Measurements from ENCODE around the gene PAEP.
"Not testable (repeated sequence)": the region's sequence is repeated elsewhere in the genome, so short reads cannot be mapped to it uniquely, and the experiment has no call there.

PAEP gene

DNA sequence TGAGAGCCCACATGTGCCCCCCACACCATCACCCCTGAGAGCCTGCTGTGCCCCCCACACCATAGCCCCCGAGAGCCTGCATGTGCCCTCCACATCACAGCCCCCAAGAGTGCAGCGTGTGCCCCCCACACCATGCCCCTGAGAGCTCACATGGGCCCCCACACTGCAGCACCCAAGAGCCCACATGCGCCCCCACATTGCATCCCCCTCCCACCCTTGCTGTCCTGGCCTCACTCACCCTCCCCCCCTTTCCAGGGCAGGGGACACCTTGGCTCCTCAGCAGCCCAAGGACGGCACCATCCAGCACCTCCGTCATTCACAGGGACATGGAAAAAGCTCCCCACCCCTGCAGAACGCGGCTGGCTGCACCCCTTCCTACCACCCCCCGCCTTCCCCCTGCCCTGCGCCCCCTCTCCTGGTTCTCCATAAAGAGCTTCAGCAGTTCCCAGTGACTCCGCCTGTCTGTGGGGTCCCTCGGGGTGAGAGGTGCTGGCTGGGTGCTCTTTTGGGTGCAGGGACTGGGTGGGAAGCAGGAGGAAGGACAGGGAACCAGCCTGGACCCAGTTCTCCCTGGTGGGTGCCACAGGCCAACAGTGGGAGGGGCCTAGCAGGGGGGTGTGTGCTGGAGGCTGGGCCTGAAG lies 35.3 kb upstream of the PAEP start:
- no peak for DNase-seq

DNA sequence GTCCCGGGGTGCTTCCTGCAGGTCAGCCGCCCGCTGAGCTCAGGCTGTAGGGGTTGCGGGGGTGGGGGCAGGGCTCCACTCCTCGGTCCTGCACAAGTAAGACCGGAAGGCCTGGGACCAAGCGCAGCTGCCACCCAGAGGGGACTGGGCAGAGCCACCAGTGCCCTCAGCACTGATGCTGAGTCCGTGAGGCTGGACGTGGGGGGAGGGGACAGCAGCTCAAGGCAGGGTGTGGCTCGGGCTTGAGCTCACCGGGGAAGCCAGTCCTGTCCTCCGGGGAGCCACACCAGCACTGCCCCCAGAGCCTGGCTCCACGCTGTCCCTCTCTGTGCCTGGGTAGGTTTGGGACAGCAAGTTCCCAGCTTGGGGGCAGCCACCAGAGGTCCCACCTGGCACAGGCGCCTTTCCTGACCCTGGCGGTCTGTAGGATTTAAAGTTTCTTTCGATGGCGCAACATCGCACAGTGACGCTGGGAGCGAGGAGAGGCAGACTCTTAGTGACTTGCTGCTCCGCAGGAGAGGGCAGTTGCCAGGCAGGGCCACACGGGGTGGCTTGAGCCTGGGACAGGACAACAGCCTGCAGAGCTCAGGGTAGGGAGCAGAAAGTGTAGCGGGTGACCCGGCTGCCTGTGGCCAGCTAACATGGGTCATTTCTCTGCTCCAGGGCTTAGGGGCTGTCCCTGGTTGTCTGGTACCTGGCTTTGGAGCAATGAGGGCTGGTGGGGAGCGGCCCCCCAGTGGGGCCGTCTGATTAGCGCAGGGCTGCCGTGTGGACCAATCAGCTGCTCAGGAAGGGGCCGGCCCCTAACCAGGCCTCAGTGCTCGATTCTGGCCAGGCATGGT lies 34.6 kb upstream of the PAEP start:
- no peak for DNase-seq

DNA sequence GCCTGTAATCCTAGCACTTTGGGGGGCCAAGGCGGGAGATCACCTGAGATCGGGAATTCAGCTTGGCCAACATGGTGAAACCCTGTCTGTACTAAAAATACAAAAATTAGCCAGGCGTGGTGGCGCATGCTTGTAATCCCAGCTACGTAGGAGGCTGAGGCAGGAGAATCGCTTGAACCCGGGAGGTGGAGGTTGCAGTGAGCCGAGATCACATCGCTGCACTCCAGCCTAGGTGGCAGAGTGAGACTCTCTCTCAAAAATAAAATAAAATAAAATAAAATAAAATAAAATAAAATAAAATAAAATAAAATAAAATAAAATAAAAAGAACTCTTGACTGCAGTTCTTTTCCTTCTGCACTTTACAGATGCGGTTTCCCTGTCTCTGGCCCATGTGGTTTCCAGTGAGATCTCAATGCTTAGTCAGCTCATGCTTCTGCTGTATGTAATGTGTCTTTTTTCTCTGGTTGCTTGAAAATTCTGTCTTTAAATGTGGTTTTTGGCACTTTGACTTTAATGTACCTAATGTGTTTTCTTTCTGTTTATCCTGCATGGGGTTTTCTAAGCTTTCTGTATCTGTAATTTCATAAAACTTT lies 32.6 kb upstream of the PAEP start:
- DNase-seq, result not testable (repeated sequence)

DNA sequence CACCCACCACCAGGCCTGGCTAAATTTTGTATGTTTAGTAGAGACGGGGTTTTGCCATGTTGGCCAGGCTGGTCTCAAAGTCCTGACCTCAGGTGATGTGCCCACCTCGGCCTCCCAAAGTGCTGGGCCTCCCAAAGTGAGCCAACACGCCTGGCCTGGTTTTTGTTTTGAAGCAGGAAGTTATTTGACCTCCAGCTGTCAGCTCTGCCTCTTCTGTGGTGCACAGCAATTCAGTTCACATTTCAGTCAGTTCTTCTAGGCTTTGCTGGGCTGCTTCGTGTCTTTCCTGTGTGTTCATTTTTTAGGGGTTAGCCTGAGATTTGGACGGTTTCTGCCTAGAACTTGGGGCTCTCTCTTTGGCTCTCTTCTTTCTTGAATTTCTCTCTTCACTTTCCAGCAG lies 31.4 kb upstream of the PAEP start:
- no peak for DNase-seq

DNA sequence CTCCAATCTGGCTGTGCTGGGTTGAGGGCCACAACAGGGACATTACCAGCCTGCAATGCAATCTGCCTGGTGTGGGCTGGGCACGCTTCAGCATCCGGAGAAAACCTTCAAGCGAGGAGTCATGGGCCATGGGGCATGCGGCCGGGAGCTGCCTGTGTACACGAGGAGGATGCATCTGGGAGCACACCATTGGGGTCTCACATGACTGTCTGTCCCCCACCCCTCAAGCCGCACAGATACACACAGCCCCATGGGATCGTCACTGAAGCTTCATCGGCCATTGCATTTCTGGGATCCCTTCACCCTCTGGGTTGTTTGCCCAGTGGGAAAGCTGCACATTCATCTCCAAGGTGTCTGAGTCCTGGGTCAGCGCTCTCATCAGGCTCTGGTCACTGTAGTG lies 30.5 kb upstream of the PAEP start:
- DNase-seq, result no peak

DNA sequence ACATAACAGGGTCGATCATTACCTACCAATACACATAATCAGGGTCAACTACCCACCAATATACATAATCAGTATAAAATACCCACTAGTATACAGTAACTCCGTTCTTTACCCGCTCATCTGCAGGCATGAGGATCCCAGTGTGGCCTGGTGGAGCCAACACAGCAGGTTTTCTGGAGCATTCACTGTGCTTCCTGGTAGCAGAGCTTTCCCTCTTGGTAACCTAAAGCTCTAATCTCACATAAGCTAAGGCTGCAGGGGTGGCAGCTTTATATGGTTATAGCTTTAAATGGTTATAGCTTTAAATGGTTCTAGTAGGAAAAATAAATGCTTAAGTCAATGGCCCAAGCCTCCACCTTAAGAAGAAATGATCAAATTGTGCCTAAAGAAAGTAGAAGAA lies 28.4 kb upstream of the PAEP start:
- no peak for DNase-seq

DNA sequence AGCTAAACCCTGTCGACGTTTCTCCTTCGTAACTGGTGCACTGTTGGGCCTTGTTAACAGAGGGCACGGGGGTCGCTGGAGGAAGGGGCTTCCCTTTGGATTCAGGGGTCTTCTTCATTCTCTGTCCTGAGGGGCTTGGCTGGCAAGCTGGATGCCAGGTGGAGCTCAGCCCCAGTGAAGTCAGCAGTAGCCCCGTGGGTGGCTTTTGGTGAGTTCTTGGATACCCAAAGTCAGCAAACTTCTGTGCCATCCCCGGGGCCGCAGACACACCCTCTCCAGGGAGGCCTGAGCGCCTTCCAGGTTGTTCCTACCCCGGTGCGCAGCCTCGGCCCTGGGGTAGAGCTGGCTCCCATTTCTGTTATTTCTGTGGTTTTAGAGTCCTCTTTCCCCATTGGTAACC lies 27.9 kb upstream of the PAEP start:
- DNase-seq, result no peak

DNA sequence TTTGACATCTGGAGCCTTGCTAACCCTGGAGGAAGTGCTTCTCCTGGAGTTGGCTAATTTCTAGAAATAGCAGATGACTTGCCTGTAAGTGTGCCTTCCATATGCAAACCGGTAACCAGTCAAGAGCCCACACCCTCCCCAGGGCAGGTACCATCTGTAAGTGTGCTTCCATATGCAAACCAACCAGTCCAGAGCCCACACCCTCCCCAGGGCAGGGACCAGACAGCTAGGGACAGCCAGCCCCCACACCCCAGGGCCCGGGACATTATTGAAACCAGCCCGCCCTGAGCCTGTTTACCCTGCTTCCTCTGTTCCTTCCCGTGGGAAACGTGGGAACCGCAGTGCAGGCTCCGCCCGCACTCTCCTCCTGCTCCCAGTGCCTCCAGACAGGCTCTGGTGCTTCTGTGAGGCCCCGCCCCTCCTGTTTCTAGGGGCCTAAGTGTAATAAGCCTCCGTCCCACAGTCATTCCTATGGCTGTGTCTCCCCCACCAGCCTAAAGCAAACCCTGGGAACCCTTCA lies 27.3 kb upstream of the PAEP start:
- DNase-seq, result not testable (repeated sequence)

DNA sequence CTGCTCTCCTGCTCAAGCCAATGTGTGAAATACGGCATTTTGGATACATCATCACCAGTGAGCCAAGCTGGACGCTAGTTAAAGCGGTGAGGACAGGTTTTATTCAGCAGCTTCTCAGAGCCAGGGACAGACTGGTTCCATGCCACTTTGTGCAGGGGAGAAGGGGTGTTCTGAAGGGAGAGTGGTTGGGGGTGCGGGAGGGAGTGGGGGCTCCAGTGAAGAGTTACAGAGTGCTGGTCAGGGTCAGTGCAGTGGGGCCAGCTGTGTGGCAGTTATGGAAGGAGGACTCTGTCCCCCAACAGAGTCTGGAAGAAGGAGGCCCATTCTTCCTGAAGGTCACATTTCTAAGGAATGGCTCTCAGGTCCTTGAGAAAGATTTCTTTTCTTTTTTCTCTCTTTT lies 26.7 kb upstream of the PAEP start:
- DNase-seq, result not testable (repeated sequence)

DNA sequence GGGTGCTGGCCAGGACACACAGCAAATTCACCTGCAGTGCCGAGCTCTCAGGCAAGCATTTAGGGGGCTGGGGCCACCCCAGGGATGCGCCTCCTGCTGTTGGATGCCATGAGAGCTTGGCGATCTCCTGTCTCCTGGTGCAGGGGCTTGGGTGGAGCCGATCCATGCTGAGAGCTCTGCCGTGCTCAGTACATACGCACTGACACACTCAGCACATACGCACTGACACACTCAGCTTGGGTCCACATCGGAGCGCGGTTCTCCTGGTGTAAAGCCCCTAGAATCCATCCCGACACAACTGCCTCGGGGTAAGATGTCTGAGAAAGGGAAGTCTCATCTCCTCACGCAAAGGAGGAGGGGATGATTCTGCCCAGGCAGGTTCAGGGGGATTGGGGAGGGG lies 25.9 kb upstream of the PAEP start:
- not testable (repeated sequence) for DNase-seq

DNA sequence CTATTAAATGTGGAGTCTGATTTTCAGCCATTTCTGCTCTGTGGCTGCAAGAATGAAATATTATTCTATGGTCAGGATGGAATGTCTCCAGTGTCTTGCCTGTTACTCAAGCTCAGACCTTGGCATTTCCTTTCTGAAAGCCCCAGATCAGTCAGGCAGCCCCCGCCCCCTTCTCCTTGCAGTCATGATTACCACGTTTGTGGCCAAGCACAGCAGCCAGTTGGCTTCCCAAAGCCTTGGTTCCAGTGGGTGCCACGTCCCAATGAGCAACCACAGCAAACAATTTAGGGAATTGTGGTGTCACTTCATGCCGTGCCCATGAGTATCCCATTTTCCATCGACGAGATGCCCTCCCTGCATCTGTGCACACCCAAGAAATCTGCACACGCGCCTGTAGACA lies 25.3 kb upstream of the PAEP start:
- DNase-seq, result no peak

DNA sequence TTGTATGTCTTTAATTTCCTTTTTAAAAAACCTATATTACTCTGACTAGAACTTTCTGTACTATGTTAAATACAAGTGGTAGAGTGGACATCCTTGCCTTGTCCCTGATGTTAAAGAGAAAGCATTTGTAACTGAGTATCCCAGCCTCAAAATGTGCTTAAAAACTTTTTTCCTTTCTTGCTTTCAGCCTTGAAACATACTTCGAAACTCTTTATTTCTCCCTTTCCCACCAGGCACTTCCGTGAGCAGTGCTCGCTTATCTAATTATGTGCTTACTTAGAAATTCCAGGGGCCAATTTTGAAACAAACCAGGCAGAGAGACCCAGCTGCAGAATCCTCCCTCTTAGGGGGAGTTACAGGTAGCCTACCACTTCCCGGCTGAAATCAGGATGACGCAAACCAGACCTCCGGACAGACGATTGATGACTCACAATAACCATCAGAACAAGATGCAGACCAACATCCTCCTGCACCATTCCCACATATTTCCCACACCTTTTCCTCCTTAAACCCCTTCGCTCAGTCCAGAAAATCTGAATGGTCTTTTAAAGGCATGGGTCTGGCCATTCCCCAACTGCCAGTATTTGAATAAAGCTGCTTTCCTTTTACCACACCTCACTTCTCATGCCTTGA lies 18.2 kb upstream of the PAEP start:
- DNase-seq, result not testable (repeated sequence)

DNA sequence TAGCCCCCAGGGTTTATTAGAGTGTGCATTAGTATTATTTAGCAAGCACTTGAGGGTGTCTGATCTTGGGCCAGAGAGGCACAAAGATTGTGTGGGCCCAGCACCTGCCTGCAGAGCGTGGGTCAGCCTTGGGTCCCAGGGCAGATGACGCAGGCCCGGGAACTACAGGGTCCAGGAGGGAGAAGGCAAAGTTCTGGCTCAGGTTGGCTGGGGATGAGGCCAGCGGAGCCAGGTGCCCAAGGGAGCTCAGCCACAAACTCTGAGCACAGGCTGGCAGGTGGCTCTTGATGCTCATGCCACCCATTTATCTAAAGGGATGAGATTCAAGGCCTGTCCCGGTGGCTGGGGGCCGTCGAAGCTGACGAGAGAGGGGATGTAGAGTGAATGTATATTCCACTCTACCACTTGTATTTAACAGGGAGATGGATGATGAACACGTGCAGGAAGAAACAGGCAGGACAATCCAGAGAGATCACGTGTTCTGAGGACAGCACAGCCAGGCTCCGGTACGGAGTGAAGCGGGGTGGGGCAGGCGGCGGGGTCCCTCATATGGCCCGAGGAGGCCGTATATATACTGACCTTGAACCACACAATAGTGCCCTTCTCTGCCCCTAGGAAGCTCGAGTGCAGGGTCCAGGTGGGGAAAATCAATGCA lies 16.4 kb upstream of the PAEP start:
- no peak for DNase-seq

DNA sequence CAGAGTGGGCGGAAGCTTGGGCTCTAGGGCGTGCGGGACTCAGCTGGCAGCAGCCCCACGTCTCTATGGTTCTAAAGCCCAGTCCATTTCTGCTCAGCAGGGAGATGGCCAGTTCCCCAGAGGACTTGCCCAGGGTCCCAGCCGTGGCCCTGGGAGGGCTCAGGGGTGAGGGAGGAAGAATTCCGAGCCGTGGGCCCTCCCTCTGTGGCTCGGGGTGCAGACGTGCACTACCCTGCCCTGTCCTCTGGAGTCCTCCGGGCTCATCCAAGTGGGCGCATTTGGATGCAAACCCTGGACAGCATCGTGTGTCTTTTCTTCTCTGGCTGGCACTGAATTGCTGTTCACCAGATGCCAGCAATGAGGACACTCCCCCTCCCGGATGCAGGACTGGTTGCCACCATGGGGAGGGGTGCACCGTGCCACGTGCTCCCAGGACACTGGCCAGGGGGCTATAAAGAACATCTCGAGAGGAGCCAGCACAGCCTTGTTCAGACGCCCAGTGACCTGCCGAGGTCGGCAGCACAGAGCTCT lies 15.8 kb upstream of the PAEP start, which contains the start of gene OBP2A:
Gene OBP2A (plus strand): TSS at position 481 of the 531 bp plus-strand sequence. CDS start 55 bp downstream, outside the sequence.
- not testable (repeated sequence) for DNase-seq

DNA sequence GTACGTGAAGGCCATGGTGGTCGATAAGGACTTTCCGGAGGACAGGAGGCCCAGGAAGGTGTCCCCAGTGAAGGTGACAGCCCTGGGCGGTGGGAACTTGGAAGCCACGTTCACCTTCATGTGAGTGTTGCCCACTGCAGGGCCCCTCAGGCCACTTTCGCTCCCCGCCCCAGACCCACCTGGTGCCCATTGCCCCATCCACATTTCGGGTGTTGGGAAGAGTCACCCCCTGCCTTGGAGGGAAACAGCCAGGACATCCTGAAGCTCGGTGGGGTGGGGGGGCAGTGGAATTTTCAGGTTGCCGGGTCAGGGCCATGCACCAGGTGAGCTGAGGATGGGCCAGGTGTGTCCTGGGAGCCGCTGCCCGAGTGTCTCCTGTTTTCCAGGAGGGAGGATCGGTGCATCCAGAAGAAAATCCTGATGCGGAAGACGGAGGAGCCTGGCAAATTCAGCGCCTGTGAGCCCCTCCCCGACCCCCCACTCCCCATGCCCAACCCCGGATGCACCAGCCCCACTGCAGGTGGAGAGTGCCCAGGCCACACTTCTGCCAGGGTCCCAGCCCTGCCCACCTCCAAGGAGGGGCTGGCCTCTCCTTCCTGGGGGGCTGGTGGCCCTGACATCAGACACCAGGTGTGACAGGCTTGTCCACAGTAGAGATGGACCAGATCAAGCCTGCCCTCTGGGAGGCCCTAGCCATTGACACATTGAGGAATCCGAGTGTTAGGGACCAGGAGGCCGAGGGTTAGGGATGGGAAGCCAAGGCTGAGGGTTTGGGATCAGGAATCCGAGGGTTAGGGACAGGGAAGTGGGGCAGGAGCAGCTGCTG lies 14.6 kb upstream of the PAEP start:
- DNase-seq, result not testable (repeated sequence)

DNA sequence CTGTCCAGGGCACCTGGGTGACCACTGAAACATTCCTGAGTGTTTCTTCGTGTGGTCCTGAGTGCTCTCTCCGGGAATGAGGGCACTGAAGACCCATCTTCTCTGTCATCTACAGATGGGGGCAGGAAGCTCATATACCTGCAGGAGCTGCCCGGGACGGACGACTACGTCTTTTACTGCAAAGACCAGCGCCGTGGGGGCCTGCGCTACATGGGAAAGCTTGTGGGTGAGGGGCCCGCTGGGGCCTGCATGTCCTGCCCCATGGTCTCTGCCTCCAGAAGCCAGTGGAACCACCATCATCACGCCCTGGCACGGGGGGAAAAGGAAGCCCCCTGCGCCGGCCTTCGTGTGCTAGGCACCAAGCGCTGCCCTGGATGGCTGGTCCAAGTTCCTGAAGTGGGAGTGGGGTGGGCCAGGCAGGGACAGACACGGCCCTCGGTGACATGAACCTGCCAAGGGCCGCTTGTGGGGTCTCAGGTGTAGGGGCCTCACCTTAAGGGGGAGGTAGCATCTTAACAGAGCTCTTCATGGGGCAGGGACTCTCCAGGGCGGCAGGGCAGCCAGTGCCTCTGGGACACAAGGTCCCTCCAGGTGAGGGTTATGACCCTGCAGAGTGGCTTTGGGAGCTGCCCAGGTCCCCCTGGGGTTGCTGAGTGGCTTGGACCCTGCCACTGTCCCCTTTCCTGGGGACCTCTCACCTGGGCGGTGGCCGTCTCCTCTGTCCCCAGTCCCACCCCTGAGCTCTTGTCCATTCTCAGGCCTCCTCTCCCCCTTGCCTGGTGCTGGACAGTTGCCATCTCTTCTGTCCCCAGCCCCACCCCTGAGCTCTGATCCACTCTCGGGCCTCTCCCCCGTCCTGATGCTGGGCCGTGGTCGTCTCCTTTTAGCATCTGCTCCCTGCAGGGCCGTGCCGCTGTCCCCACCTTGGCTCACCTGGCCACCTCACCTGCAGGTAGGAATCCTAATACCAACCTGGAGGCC lies 13.5 kb upstream of the PAEP start:
- no peak for DNase-seq

DNA sequence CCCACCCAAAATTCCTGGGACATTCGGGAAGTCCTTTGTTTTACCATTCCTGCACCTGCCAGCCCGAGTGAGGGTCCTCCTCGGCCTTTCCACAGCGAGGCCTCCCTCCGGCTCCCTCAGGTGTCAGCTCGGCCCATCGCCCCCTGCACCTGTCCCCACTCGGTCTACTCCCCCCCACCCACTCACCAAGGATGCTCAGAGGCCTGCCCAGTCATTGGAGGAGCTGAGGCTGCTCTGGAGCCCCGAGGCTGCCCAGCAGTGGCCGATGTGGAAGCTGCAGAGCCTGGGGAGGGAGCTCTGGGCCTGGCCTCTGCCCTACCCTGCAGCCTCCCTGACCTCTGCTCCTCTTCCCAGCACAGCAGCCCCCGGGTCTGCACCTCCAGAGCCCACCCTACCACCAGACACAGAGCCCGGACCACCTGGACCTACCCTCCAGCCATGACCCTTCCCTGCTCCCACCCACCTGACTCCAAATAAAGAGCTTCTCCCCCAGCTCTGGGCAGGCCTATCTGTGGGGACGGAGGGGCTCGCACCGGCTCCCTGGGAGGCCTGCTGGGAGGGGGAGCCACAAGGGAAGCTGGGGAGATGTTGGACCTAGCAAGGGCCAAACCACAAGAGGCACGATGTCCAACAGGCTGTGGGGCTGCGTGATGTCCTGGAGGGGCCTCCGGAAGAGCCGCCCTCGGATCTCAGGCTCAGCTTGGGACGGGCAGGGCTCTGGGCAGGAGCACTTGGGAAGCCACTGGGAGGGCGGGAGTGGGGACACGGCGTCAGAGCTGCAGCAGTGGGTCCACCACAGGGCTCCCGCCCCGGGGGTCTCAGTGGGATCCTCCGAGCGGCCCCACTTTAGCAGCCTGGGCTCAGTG lies 11.8 kb upstream of the PAEP start:
- DNase-seq, result not testable (repeated sequence)

DNA sequence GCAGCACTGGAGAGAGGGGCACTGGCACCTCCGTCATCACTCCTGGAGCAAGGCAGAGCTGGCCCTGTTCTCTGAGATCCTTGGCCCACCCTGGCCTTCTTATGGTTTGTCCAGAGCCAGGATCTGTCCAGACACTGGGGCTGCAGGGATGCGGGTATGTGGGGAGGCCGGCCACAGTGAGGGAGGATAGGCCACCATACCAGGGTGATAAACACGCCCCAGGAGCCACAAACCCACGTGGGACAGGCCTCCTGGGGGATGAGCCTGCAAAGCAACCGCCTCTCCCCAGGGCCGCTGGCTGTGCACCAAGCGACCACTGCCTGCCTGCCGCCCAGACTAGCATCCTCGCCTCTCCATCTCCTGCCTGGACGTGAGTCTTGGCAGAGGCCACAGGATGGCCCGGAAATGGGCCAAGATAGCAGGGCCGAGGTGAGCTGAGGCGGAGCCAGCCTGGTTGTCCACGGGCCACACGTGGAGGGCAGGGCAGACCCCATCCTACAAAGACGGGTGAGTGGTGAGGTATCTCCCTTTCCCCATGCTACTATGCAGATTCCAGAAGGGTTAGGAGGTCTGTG lies 11.1 kb upstream of the PAEP start:
- DNase-seq, result no peak

DNA sequence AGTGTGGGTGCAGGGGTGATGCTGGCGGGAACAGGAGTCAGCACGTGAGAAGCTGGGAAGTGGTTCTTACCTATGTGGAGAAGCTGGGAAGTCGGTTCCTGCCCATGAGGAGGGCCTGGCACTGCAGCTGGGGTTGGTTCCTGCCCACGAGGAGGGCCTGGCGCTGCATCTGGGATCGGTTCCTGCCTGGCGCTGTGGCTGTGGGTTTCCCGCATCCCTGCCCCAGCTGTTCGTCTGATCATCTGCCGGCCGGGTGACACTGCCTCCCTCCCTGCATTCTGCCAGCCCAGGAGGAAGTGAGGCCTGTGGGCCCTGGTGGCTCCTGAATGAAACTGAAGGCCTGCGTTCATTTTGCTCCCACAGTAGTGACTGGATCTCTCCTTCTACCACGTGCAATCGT lies 10.5 kb upstream of the PAEP start:
- DNase-seq, result no peak

All from cortex of kidney (tissue), 1 donor.